H1 (cell line): ENCODE measurements around the gene OGFOD3.

Experiments used
- BRCA1 ChIP-seq: IDR thresholded peaks from 2 replicates; pipeline ENCODE4 v1.6.1; 2012; ENCODE audit warnings: low read depth, low read length, improper control_type of control experiment
- EP300 ChIP-seq, 2 experiments: IDR thresholded peaks; 1 replicate in 1 of 2; 2 replicates in 1 of 2; pipeline ENCODE4 v1.6.1; 2011 to 2012; ENCODE audit warnings: low read depth in 2 of 2, low read length in 2 of 2, mild to moderate bottlenecking in 2 of 2, borderline replicate concordance in 1 of 2, inconsistent platforms in 1 of 2, moderate library complexity in 1 of 2
- EZH2 ChIP-seq: fragments of 200-600 bp; sonication (generic); IDR thresholded peaks from 2 replicates; pipeline ENCODE4 v1.7.1; 2012; ENCODE audit warnings: low read depth, mild to moderate bottlenecking, moderate library complexity, low read length, inconsistent platforms; ENCODE audit not compliant: severe bottlenecking
- HDAC2 ChIP-seq, 2 experiments: fragments of 300-600 bp in 1 of 2; sonication (generic) in 1 of 2; IDR thresholded peaks; 2 replicates each; pipeline ENCODE4 v1.6.1; 2011 to 2012; ENCODE audit warnings: low read depth in 2 of 2, low read length in 2 of 2, mild to moderate bottlenecking in 2 of 2, moderate library complexity in 2 of 2, borderline replicate concordance in 1 of 2, inconsistent platforms in 1 of 2
- HDAC6 ChIP-seq: IDR thresholded peaks from one replicate; pipeline ENCODE4 v1.7.1; 2012; ENCODE audit warnings: low read depth, mild to moderate bottlenecking, inconsistent platforms, low read length, moderate library complexity
- JUN ChIP-seq: IDR thresholded peaks from 2 replicates; pipeline ENCODE4 v1.6.1; 2011; ENCODE audit warnings: low read depth, mild to moderate bottlenecking, improper control_type of control experiment, low read length
- JUND ChIP-seq: IDR thresholded peaks from 2 replicates; pipeline ENCODE4 v1.6.1; 2011; ENCODE audit warnings: mild to moderate bottlenecking, improper control_type of control experiment, low read length
- POLR2AphosphoS5 ChIP-seq: IDR thresholded peaks from 2 replicates; pipeline ENCODE4 v1.6.1; 2011; ENCODE audit warnings: low read depth, low read length
- SP2 ChIP-seq: IDR thresholded peaks from 2 replicates; pipeline ENCODE4 v1.6.1; 2012; ENCODE audit warnings: mild to moderate bottlenecking, low read length, inconsistent platforms
- ZNF274 ChIP-seq: IDR thresholded peaks from 2 replicates; pipeline ENCODE4 v1.7.0; 2012; ENCODE audit warnings: low read length, borderline replicate concordance; ENCODE audit errors: extremely low read depth
- TF ChIP-seq, protein P1 (sequence below), 3 experiments: IDR thresholded peaks; 1 replicate in 2 of 3; 2 replicates in 1 of 3; pipeline versions ENCODE4 v1.5.1 to v1.6.1; 2011; ENCODE audit warnings: low read length in 3 of 3, mild to moderate bottlenecking in 3 of 3, inconsistent platforms in 2 of 3, low read depth in 1 of 3, moderate library complexity in 1 of 3; ENCODE audit not compliant: insufficient read depth in 1 of 3; ENCODE audit errors: control extremely low read depth in 1 of 3
- TF ChIP-seq, protein P2 (sequence below): IDR thresholded peaks from 2 replicates; pipeline ENCODE4 v1.6.1; 2011; ENCODE audit warnings: low read depth, mild to moderate bottlenecking, low read length; ENCODE audit not compliant: insufficient read depth

DNA sequence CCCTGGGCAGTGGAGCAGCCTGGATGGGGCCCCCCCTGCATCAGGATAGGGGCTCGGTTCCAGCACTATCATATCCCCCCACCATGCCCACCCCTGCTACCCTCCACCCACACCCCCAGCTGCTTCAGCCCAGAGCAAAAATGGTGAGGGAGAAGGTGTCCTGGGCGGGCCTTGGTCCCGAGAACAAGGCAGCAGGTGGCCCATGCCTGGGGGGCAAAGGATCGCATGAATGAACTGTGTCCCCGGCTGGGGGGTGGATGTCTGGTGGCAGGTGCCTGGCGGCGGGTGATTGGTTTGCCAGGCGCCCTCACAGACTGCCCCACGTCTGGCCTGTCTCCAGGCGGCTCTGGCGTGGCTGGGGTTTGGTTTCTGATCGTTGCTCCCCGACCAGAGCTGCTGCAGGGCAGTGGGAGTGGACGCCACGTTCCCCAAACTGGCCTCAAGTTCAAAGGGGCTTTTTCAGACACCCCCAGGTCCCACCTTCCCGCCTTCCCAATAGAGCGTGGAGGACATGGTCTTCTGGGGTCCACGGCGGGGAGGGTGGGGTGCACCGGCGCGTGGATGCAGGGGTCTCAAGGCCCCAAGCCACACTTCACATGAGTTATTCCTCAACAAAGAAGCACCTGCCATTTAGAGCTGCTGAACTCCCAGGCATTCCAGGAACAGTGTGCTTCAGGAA is 34.2 kb downstream of the OGFOD3 start:
- TF ChIP-seq, protein P1, sequence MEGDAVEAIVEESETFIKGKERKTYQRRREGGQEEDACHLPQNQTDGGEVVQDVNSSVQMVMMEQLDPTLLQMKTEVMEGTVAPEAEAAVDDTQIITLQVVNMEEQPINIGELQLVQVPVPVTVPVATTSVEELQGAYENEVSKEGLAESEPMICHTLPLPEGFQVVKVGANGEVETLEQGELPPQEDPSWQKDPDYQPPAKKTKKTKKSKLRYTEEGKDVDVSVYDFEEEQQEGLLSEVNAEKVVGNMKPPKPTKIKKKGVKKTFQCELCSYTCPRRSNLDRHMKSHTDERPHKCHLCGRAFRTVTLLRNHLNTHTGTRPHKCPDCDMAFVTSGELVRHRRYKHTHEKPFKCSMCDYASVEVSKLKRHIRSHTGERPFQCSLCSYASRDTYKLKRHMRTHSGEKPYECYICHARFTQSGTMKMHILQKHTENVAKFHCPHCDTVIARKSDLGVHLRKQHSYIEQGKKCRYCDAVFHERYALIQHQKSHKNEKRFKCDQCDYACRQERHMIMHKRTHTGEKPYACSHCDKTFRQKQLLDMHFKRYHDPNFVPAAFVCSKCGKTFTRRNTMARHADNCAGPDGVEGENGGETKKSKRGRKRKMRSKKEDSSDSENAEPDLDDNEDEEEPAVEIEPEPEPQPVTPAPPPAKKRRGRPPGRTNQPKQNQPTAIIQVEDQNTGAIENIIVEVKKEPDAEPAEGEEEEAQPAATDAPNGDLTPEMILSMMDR (IDR thresholded peaks at IDR 0.05; ENCODE audit: control extremely low read depth in 1 of 3, insufficient read depth in 1 of 3, low read depth in 1 of 3, low read length in 3 of 3), result no peak
- no peak for TF ChIP-seq ZNF274
- no peak for TF ChIP-seq HDAC6
- TF ChIP-seq BRCA1, result no peak
- no peak for TF ChIP-seq POLR2AphosphoS5
- TF ChIP-seq JUN, result no peak
- no peak for TF ChIP-seq EP300 (IDR thresholded peaks at IDR 0.05; ENCODE audit: borderline replicate concordance in 1 of 2, low read depth in 2 of 2, low read length in 2 of 2)
- TF ChIP-seq, protein P2, sequence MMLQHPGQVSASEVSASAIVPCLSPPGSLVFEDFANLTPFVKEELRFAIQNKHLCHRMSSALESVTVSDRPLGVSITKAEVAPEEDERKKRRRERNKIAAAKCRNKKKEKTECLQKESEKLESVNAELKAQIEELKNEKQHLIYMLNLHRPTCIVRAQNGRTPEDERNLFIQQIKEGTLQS, result no peak
- no peak for TF ChIP-seq SP2
- TF ChIP-seq HDAC2 (IDR thresholded peaks at IDR 0.05; ENCODE audit: borderline replicate concordance in 1 of 2, low read depth in 2 of 2, low read length in 2 of 2), result no peak
- TF ChIP-seq EZH2, result no peak
- TF ChIP-seq JUND, result no peak
